Measurements from ENCODE around the gene NEDD4L. TPM values are rescaled to one million over a fixed set of nuclear protein-coding genes. Genes with fewer than 3 reads are reported as not detected.
A peak's percentile ranks its signal among the peaks of the same experiment; 100 is the strongest.

NEDD4L gene
- total RNA-seq, 6 experiments from 2014 or later: 11.2 to 28.1 (median 15.7) TPM

DNA sequence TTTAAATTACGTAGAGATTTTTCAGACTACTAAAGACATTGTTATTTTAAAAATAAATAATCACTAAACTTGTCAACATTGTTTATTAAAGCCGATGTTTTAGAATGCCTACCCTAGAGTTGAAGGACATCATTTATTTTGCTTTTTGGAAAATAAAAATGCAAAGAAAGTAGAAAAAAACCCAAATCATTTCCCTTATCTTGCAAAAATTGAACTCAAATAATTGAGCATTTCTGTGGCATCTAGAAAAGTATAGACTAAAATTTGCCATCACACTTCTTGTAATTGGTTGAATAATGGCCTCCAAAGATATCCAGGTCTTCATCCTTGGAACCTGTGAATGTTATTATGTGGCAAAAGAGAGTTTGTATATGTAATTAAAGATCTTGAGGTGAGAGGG lies 9.7 kb upstream of the NEDD4L start:
- H3K27me3 Mint-ChIP-seq (ENCODE audit: insufficient read depth): peaks cover 35% of the 10 kb centered on the region

DNA sequence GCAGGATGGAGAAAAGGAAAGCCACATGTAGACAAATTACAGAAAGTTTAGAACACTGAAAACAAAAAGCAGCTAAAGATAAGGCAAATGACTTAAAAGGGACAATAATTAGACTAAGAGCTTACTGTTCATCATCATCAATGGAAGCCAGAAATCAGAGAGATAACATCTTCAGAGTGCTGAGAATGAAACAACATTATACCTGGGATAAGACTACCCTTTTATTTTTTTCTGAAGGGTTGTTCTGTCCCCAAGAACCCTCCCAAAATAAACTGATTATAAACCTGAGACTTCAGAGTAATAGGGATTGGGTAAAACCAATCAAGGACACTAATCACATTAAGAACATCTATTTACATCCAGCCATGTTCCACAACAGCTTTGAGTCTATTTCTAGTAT lies 6.9 kb upstream of the NEDD4L start:
- TF ChIP-seq, protein P1, sequence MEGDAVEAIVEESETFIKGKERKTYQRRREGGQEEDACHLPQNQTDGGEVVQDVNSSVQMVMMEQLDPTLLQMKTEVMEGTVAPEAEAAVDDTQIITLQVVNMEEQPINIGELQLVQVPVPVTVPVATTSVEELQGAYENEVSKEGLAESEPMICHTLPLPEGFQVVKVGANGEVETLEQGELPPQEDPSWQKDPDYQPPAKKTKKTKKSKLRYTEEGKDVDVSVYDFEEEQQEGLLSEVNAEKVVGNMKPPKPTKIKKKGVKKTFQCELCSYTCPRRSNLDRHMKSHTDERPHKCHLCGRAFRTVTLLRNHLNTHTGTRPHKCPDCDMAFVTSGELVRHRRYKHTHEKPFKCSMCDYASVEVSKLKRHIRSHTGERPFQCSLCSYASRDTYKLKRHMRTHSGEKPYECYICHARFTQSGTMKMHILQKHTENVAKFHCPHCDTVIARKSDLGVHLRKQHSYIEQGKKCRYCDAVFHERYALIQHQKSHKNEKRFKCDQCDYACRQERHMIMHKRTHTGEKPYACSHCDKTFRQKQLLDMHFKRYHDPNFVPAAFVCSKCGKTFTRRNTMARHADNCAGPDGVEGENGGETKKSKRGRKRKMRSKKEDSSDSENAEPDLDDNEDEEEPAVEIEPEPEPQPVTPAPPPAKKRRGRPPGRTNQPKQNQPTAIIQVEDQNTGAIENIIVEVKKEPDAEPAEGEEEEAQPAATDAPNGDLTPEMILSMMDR (IDR thresholded peaks at IDR 0.05): no peak
- Mint-ChIP-seq H3K9me3 (no peaks in the 10 kb centered on the region), H3K4me1 (ENCODE audit: low read depth) (no peaks in the 10 kb centered on the region), H3K27ac (no peak overlapping the region), H3K36me3 (ENCODE audit: low read depth) (no peaks in the 10 kb centered on the region), H3K4me3 (no peak overlapping the region), H3K27me3 (ENCODE audit: insufficient read depth) (peaks cover 31% of the 10 kb centered on the region)
- DNase-seq: no peak

More for the DNA sequence above, 9.7 kb upstream of the NEDD4L start:
- no peak for DNase-seq
- Mint-ChIP-seq H3K4me3 (no peak overlapping the region), H3K9me3 (no peaks in the 10 kb centered on the region), H3K36me3 (ENCODE audit: low read depth) (no peaks in the 10 kb centered on the region), H3K27ac (no peak overlapping the region), H3K4me1 (ENCODE audit: low read depth) (no peaks in the 10 kb centered on the region)
- TF ChIP-seq, protein P1 (IDR thresholded peaks at IDR 0.05): no peak

DNA sequence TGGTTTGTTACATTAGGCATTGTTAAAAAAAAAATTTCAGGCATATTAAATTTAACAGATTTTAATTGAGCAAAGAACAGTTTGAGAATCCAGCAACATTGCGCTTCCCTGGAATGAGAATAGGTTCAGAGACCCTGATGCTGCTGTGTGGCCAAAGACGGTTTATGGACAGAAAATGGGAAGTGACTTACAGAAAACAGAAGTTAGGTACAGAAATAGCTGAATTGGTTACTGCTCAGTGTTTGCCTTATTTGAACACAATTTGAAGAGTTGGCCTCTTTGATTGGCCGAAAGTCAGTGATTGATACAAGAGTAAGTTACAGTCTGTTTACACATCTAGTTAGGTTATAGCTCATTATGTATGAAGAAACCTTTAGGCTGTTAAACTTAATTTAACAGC lies 6.0 kb upstream of the NEDD4L start:
- Mint-ChIP-seq H3K36me3 (ENCODE audit: low read depth) (no peaks in the 10 kb centered on the region), H3K27ac (no peak overlapping the region), H3K27me3 (ENCODE audit: insufficient read depth) (peaks cover 34% of the 10 kb centered on the region), H3K4me1 (ENCODE audit: low read depth) (peaks cover 5% of the 10 kb centered on the region; the same call in 1 of the 2 replicates), H3K9me3 (no peaks in the 10 kb centered on the region), H3K4me3 (no peak overlapping the region)
- TF ChIP-seq, protein P1 (IDR thresholded peaks at IDR 0.05): no peak
- DNase-seq: no peak

DNA sequence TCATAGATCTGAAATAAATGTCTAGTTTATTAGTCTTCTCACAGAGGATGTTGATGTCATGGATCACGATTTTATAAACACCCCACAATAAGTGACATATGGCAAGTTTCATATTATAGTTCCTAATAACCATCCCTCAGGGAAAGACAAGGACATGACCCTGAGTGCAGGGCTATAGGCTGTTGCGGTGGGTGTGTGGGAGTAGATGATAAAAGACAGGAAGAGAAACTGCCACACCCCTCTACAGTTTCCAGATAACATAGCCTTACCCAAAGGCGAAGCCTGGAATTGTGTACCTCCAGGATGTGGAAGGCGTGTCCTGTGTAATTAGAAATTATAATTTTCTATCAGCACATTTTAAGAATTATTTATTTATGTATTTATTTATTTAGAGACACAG lies 2.4 kb upstream of the NEDD4L start:
- Mint-ChIP-seq H3K4me1 (ENCODE audit: low read depth) (peaks cover 30% of the 10 kb centered on the region), H3K9me3 (no peaks in the 10 kb centered on the region), H3K27me3 (ENCODE audit: insufficient read depth) (peaks cover 34% of the 10 kb centered on the region), H3K4me3 (no peak overlapping the region), H3K27ac (no peak overlapping the region), H3K36me3 (ENCODE audit: low read depth) (no peaks in the 10 kb centered on the region)
- TF ChIP-seq, protein P1 (IDR thresholded peaks at IDR 0.05): no peak
- DNase-seq: no peak

DNA sequence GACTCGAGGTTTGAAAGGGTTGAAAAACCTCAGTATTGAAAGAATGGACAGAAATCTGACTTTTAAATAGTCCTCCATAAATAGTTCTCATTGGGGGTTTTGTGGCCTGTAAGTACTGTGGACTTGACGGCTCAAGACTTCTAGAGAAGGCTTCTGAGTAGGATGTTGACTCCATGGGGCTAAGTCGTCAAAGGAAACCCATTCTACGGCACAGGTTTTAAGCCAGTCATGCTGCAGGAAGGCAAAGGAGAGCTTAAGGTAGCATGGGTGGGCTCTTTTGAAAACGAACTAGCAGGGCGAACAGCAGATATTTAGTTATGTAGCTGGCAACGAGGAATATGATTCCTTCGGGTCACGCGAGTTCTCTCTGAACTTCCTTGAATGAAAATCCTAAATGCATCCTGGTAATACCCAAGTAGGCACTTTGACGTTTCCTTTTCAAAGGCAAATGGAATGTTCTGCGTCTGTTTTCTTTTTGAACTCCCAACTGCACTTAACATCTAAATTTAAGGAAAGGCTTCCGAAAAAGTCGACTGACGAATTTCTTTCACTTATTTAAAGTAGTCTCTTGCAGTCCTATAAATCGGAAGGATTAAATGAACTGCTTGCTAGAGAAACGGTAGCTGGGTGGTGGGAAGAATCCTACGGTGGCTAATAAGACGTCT lies 1.1 kb upstream of the NEDD4L start:
- no peak for DNase-seq
- TF ChIP-seq, protein P1 (IDR thresholded peaks at IDR 0.05): no peak
- Mint-ChIP-seq H3K9me3 (no peaks in the 10 kb centered on the region), H3K36me3 (ENCODE audit: low read depth) (no peaks in the 10 kb centered on the region), H3K27ac (no peak overlapping the region), H3K4me1 (ENCODE audit: low read depth) (peaks cover 30% of the 10 kb centered on the region), H3K4me3 (peak overlapping the region; percentile 76), H3K27me3 (ENCODE audit: insufficient read depth) (peaks cover 31% of the 10 kb centered on the region)
